ENCODE data around the gene BRD4.

DNA sequence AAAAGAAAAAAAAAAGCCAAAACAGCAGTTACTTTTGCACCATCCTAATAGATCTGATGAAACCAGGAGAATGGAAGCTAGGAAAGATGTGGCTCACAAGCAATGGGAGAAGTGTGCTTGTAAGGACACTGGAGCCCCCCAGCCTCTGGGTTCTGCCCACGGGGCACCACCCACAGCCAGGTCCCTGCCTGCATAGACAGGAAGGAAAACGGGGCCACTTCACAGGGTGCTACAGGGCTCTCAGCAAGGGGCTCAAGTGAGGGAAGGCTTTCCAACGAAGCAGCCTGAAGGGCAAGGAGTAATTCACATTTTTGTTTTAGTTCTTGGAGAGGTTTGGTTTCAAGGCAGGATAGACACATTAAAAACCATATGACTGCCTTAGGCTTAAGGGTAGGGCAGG, 42.7 kb downstream of the BRD4 start:
- TF ChIP-seq ZNF274 (IDR thresholded peaks at IDR 0.05; ENCODE audit: insufficient read depth, insufficient read length) = no peak
- TF ChIP-seq POLR2A (IDR thresholded peaks at IDR 0.05; ENCODE audit: low read depth, low read length) = no peak
- TF ChIP-seq NR2C1 (IDR thresholded peaks at IDR 0.05) = no peak
- TF ChIP-seq YY1 (IDR thresholded peaks at IDR 0.05; ENCODE audit: low read depth, low read length) = no peak
- TF ChIP-seq BRCA1 (IDR thresholded peaks at IDR 0.05; ENCODE audit: low read depth, low read length) = no peak
